A549 (cell line): ENCODE results near the gene RNF166.

Experiments used
- CHD2 ChIP-seq: fragments of 150-350 bp; IDR thresholded peaks from 2 replicates; pipeline ENCODE4 v1.6.1; 2014; ENCODE audit warnings: low read length; ENCODE audit not compliant: partially characterized antibody
- FOSL2 ChIP-seq, 2 experiments: fragments of 450-650 bp in 1 of 2; fragments of >200 bp in 1 of 2; sonication (Bioruptor Twin) in 1 of 2; formaldehyde crosslinking; IDR thresholded peaks; 2 replicates each; pipeline versions ENCODE4 v1.5.0 to v1.6.1; 2016 to 2020; ENCODE audit warnings: mild to moderate bottlenecking in 1 of 2, moderate library complexity in 1 of 2
- JUN ChIP-seq, 2 experiments: fragments of >200 bp; sonication (Bioruptor Twin); formaldehyde crosslinking; IDR thresholded peaks; 2 replicates in 1 of 2; 3 replicates in 1 of 2; pipeline ENCODE4 v1.6.1; 2016 to 2017
- POLR2A ChIP-seq: IDR thresholded peaks from 2 replicates; pipeline ENCODE4 v1.6.1; 2012; ENCODE audit warnings: mild to moderate bottlenecking, low read length
- RCOR1 ChIP-seq: fragments of 150-350 bp; IDR thresholded peaks from 2 replicates; pipeline ENCODE4 v1.6.1; 2014; ENCODE audit warnings: antibody characterized with exemption, low read length, low read depth
- TF ChIP-seq, protein P1 (sequence below): fragments of >200 bp; sonication (Bioruptor Twin); formaldehyde crosslinking; IDR thresholded peaks from 3 replicates; pipeline ENCODE4 v1.5.1; 2016
- TF ChIP-seq, protein P2 (sequence below): IDR thresholded peaks from 2 replicates; pipeline ENCODE4 v1.6.1; 2012
- TF ChIP-seq, protein P3 (sequence below): IDR thresholded peaks from 2 replicates; pipeline ENCODE4 v1.6.1; 2012
- TF ChIP-seq, protein P4 (sequence below): fragments of 250-450 bp; sonication (Bioruptor Pico); IDR thresholded peaks from 2 replicates; pipeline ENCODE4 v1.5.0; 2021; ENCODE audit warnings: mild to moderate bottlenecking, moderate library complexity, borderline replicate concordance

DNA sequence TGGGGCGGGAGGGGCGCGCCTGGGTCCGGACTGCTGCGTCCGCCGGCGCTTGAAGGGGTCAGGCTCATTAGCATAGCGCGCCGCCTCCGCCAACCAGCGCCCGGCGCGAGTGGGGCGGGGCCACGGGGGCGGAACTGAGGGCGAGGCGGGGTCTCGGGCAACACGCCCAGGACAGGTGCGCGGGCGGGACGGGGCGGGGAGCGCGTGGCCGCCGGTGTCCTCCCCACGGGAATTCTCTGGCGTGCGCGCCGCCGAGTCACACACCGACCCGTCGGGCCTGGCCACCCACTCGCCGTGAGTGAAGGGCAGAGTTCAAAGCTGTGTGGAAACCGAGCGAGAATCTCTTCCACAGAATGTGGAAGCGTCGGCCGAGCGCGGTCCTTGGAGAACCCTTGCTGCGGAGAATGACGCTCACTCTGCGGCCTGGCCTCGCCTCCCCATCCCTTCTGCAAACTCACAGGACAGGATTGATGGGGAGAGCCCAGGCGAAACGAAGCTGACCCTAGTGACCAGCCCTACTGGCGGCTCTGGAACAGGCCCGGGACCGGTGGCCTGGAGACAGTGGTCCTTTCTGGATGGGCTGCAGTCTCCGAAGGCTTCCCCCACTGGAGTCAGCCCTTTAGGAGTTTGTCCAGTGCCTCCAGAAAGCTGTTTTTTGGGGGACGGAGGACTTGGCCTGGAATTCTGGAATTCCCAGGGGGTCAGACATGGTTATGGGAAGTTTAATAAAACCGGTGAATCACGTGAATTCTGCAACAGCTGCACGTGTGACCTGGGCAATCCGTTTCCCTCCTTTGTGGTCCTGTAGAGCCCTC, 19.6 kb downstream of the RNF166 start, which contains the start of gene SNAI3:
- TF ChIP-seq POLR2A, result no peak
- no peak for TF ChIP-seq RCOR1
- TF ChIP-seq, protein P1, sequence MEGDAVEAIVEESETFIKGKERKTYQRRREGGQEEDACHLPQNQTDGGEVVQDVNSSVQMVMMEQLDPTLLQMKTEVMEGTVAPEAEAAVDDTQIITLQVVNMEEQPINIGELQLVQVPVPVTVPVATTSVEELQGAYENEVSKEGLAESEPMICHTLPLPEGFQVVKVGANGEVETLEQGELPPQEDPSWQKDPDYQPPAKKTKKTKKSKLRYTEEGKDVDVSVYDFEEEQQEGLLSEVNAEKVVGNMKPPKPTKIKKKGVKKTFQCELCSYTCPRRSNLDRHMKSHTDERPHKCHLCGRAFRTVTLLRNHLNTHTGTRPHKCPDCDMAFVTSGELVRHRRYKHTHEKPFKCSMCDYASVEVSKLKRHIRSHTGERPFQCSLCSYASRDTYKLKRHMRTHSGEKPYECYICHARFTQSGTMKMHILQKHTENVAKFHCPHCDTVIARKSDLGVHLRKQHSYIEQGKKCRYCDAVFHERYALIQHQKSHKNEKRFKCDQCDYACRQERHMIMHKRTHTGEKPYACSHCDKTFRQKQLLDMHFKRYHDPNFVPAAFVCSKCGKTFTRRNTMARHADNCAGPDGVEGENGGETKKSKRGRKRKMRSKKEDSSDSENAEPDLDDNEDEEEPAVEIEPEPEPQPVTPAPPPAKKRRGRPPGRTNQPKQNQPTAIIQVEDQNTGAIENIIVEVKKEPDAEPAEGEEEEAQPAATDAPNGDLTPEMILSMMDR, result no peak
- TF ChIP-seq CHD2, result no peak
- TF ChIP-seq, protein P2, sequence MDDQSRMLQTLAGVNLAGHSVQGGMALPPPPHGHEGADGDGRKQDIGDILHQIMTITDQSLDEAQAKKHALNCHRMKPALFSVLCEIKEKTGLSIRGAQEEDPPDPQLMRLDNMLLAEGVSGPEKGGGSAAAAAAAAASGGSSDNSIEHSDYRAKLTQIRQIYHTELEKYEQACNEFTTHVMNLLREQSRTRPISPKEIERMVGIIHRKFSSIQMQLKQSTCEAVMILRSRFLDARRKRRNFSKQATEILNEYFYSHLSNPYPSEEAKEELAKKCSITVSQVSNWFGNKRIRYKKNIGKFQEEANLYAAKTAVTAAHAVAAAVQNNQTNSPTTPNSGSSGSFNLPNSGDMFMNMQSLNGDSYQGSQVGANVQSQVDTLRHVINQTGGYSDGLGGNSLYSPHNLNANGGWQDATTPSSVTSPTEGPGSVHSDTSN, result no peak
- TF ChIP-seq JUN (IDR thresholded peaks at IDR 0.05), result no peak
- TF ChIP-seq, protein P3, sequence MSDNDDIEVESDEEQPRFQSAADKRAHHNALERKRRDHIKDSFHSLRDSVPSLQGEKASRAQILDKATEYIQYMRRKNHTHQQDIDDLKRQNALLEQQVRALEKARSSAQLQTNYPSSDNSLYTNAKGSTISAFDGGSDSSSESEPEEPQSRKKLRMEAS, result peak; percentile 60
- no peak for TF ChIP-seq FOSL2 (IDR thresholded peaks at IDR 0.05)
- TF ChIP-seq FOSL2 (CRISPR knock-in tag; IDR thresholded peaks at IDR 0.05), result no peak
- TF ChIP-seq, protein P4, sequence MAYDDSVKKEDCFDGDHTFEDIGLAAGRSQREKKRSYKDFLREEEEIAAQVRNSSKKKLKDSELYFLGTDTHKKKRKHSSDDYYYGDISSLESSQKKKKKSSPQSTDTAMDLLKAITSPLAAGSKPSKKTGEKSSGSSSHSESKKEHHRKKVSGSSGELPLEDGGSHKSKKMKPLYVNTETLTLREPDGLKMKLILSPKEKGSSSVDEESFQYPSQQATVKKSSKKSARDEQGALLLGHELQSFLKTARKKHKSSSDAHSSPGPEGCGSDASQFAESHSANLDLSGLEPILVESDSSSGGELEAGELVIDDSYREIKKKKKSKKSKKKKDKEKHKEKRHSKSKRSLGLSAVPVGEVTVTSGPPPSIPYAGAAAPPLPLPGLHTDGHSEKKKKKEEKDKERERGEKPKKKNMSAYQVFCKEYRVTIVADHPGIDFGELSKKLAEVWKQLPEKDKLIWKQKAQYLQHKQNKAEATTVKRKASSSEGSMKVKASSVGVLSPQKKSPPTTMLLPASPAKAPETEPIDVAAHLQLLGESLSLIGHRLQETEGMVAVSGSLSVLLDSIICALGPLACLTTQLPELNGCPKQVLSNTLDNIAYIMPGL (CRISPR knock-in tag), result no peak
